VCaP (cell line): ENCODE results near the gene METRNL.
"Not testable (repeated sequence)": the region's sequence is repeated elsewhere in the genome, so short reads cannot be mapped to it uniquely, and the experiment has no call there.

Experiments
- H3K27ac ChIP-seq: fragments of 450-650 bp; 2 replicates; pipeline ENCODE4 v1.5.1; 2017
- CTCF ChIP-seq: fragments of 450-650 bp; conservative IDR thresholded peaks from 2 replicates; pipeline ENCODE4 v1.5.1; 2017; ENCODE audit warnings: mild to moderate bottlenecking, moderate library complexity

Gene METRNL

GRCh38 chr17:83047182-83047478, 32.3 kb upstream of the METRNL start:
- TF ChIP-seq CTCF = no peak
- peak overlapping the region; percentile 29; the same call in 1 of the 2 replicates for H3K27ac ChIP-seq

GRCh38 chr17:83047818-83048475, 31.5 kb upstream of the METRNL start:
- not testable (repeated sequence) for H3K27ac ChIP-seq

GRCh38 chr17:83050651-83051395, 28.6 kb upstream of the METRNL start:
- H3K27ac ChIP-seq = peak overlapping the region; percentile 97
- no peak for TF ChIP-seq CTCF

GRCh38 chr17:83051396-83052240, 27.8 kb upstream of the METRNL start:
- H3K27ac ChIP-seq = peak overlapping the region; percentile 97
- TF ChIP-seq CTCF = no peak

- TF ChIP-seq CTCF = no peak
- H3K27ac ChIP-seq = peak overlapping the region; percentile 97
Observed at GRCh38 chr17:83052241-83052564, 27.2 kb upstream of the METRNL start.

GRCh38 chr17:83053021-83053681, 26.3 kb upstream of the METRNL start:
- peak overlapping the region; percentile 90 for H3K27ac ChIP-seq
- TF ChIP-seq CTCF = no peak

GRCh38 chr17:83053739-83054451, 25.5 kb upstream of the METRNL start:
- TF ChIP-seq CTCF = no peak
- peak overlapping the region; percentile 90 for H3K27ac ChIP-seq
